Measurements from ENCODE around the gene EPS8L3.

The EPS8L3 gene

DNA sequence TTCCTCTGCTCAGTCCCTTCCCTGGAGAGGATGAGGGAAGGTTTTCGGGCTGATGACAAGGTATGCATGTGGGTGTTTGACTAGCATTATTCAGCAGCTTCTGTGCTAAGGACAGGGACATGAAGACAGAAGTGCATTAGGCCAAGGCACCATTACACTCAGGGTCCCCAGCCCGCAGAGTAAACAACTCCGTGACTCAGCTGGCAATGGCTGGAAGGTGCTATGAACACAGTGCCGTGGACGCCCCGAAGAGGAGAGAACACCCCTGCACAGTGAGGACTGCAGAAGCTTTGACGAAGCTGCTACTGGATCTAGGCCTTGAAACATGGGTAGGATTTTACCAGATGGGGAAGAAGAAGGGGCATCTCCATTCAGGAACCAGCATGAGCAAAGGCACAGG is 13.7 kb upstream of the EPS8L3 start:
- no peak for DNase-seq (ENCODE audit: low read depth, low spot score)
- POLR2A ChIA-PET, result interaction anchor here (3.5 kb wide), 1 partner anchor 207 kb away, joined by 18 read pairs; the partner anchor contains the start of gene AHCYL1
- no peak overlapping the region for H3K4me3 ChIP-seq (ENCODE audit: low read depth, low read length)
- TF ChIP-seq CTCF (IDR thresholded peaks at IDR 0.05; ENCODE audit: insufficient read depth, low read length, missing control alignments), result no peak
- CTCF ChIA-PET, result interaction anchor here (0.7 to 28.0 kb wide), 63 partner anchors 10 to 419 kb away, joined by 3 to 1425 read pairs (median 6); partner anchors contain the start of genes AHCYL1, AMPD2, GNAI3 and GNAT2

- peak; percentile 91 for TF ChIP-seq CTCF (IDR thresholded peaks at IDR 0.05; ENCODE audit: insufficient read depth, low read length, missing control alignments)
- ChIA-PET POLR2A (interaction anchor here (3.5 kb wide), 1 partner anchor 207 kb away, joined by 18 read pairs; the partner anchor contains the start of gene AHCYL1), CTCF (interaction anchor here (0.7 to 28.0 kb wide), 63 partner anchors 10 to 420 kb away, joined by 3 to 1425 read pairs (median 6); partner anchors contain the start of genes AHCYL1, AMPD2, GNAI3 and GNAT2)
- no peak for DNase-seq (ENCODE audit: low read depth, low spot score)
- H3K4me3 ChIP-seq (ENCODE audit: low read depth, low read length), result no peak overlapping the region
These were observed 13.2 kb upstream of the EPS8L3 start for GRCh38 chr1:109776911-109777310.

DNA sequence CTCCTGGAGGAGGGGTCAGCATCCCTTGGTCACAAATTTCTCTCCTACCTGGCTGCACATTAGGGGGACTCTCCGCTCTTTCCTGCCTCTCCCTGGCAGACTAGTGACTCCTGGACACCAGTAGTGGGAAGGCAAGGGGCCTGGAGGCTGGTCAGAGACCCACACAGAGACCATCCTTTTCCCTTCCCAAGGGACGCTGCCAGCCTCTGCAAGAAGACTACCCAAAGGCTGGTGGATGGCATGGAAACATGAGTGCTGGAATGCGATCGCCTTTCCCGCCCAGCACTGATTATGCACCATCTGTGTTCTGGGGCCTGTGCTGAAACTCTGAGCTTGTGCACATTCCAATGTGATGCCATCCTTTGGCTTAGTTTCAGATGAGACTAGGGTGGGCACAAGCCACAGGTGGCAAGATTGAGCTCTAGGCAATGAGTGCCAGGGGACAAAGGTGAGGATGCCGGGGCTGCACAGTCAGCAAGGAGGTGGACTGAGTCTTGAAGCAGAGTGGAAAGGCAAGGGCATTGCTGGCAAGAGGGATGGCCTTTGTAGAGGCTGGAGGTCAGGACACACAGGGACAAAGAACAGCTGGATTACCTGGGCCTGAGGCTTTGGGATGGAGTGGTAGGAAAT is 12.6 kb upstream of the EPS8L3 start:
- no peak overlapping the region for H3K4me3 ChIP-seq (ENCODE audit: low read depth, low read length)
- POLR2A ChIA-PET, result interaction anchor here (0.6 to 3.5 kb wide), 2 partner anchors 168 to 208 kb away, joined by 3 to 18 read pairs; partner anchors contain the start of gene AHCYL1
- DNase-seq (ENCODE audit: low read depth, low spot score), result no peak
- TF ChIP-seq CTCF (IDR thresholded peaks at IDR 0.05; ENCODE audit: insufficient read depth, low read length, missing control alignments), result no peak
- CTCF ChIA-PET, result interaction anchor here (0.8 to 28.0 kb wide), 57 partner anchors 7 to 421 kb away, joined by 3 to 1425 read pairs (median 6); partner anchors contain the start of genes AHCYL1, AMPD2, GNAI3 and GNAT2

- H3K4me3 ChIP-seq (ENCODE audit: low read depth, low read length), result no peak overlapping the region
- ChIA-PET CTCF (interaction anchor here (0.8 to 28.0 kb wide), 29 partner anchors 8 to 330 kb away, joined by 3 to 1425 read pairs (median 12); partner anchors contain the start of genes AHCYL1, AMPD2, GNAI3 and GNAT2), POLR2A (interaction anchor here (0.9 to 3.5 kb wide), 2 partner anchors 204 to 209 kb away, joined by 3 to 18 read pairs; partner anchors contain the start of gene AHCYL1)
- no peak for DNase-seq (ENCODE audit: low read depth, low spot score)
- TF ChIP-seq CTCF (IDR thresholded peaks at IDR 0.05; ENCODE audit: insufficient read depth, low read length, missing control alignments), result no peak
These were observed 11.7 kb upstream of the EPS8L3 start for GRCh38 chr1:109775398-109775797.

DNA sequence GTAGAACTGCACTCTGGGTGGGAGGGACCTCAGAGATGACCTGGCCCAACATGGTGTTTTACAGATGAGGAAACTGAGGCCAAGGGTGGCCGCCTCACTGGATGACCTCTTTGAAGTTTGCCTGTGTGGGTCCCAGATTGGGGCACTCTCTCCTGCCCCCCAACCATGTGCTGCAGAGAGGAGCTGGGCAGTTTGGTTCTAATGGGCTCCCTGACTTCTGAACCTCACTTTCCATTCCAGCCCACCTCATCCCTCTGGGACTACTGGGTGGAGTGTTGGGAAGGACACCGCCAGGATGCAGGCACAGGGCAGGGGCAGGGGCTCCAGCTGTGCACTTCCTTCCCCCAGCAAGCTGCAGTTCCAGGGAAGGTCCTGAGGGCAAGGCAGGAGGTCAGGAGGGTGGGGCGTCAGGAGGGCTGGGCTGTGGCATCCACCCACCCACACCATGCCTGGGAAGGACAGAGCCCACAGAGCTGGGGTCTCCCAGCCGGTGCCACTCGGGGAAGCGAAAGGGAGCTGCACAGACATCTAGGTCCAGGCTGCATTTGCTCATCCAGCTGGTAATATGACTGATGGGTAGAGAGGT is 10.3 kb upstream of the EPS8L3 start:
- no peak for DNase-seq (ENCODE audit: low read depth, low spot score)
- TF ChIP-seq CTCF (IDR thresholded peaks at IDR 0.05; ENCODE audit: insufficient read depth, low read length, missing control alignments), result no peak
- CTCF ChIA-PET, result interaction anchor here (0.7 to 28.0 kb wide), 45 partner anchors 8 to 332 kb away, joined by 3 to 1425 read pairs (median 5); partner anchors contain the start of genes AHCYL1, AMPD2, EPS8L3 and GNAI3
- POLR2A ChIA-PET, result interaction anchor here (1.3 kb wide), 1 partner anchor 134 kb away, joined by 3 read pairs; no protein-coding TSS in a partner anchor
- no peak overlapping the region for H3K4me3 ChIP-seq (ENCODE audit: low read depth, low read length)

Measured in AG04449 (cell line).